HG03457 (cell line): ENCODE results near the gene EIF4E1B.
"Not testable (repeated sequence)": the region's sequence is repeated elsewhere in the genome, so short reads cannot be mapped to it uniquely, and the experiment has no call there.

Experiments
- ATAC-seq: cut with Tn5 transposase; IDR thresholded peaks from one replicate; pipeline ENCODE4 v1.9.1; 2021; ENCODE audit warnings: moderate number of reproducible peaks; ENCODE audit not compliant: unreplicated experiment

The EIF4E1B gene

GRCh38 chr5:176629853-176630680, at the start of gene EIF4E1B, which contains the start of gene SNCB:
Gene EIF4E1B (plus strand): TSS chr5:176630675. CDS start chr5:176642788, 12,113 bp downstream.
Gene SNCB (minus strand): TSS chr5:176630534. CDS start chr5:176629654, 880 bp downstream.
- no peak for ATAC-seq

GRCh38 chr5:176581361-176581760, 49.1 kb upstream of the EIF4E1B start:
- ATAC-seq, result no peak

GRCh38 chr5:176583076-176583475, 47.4 kb upstream of the EIF4E1B start:
- no peak for ATAC-seq

GRCh38 chr5:176587398-176587797, 43.1 kb upstream of the EIF4E1B start:
- no peak for ATAC-seq

- ATAC-seq, result no peak
Measured at GRCh38 chr5:176588297-176588696, 42.2 kb upstream of the EIF4E1B start.

- no peak for ATAC-seq
Measured at GRCh38 chr5:176589039-176589769, 41.3 kb upstream of the EIF4E1B start.

GRCh38 chr5:176590035-176590717, 40.3 kb upstream of the EIF4E1B start:
- ATAC-seq, result no peak

GRCh38 chr5:176591667-176592066, 38.8 kb upstream of the EIF4E1B start:
- ATAC-seq, result not testable (repeated sequence)

- no peak for ATAC-seq
Measured at GRCh38 chr5:176592573-176592972, 37.9 kb upstream of the EIF4E1B start.

- ATAC-seq, result no peak
Measured at GRCh38 chr5:176593273-176593869, 37.1 kb upstream of the EIF4E1B start.

- ATAC-seq, result no peak
Measured at GRCh38 chr5:176594554-176594953, 35.9 kb upstream of the EIF4E1B start.

GRCh38 chr5:176595386-176595943, 35.0 kb upstream of the EIF4E1B start:
- no peak for ATAC-seq

GRCh38 chr5:176596069-176596644, 34.3 kb upstream of the EIF4E1B start:
- no peak for ATAC-seq

- ATAC-seq, result no peak
Measured at GRCh38 chr5:176596689-176597416, 33.6 kb upstream of the EIF4E1B start.

- no peak for ATAC-seq
Measured at GRCh38 chr5:176597417-176598389, 32.8 kb upstream of the EIF4E1B start.

- not testable (repeated sequence) for ATAC-seq
Measured at GRCh38 chr5:176599749-176600430, 30.6 kb upstream of the EIF4E1B start.

GRCh38 chr5:176601901-176602482, 28.5 kb upstream of the EIF4E1B start:
- no peak for ATAC-seq

GRCh38 chr5:176603091-176603490, 27.4 kb upstream of the EIF4E1B start:
- ATAC-seq, result no peak
